A549 (cell line): Measurements from ENCODE around the gene SHANK2.

ENCODE experiments used
- CTCF ChIP-seq: fragments of >200 bp; sonication (Bioruptor Twin); formaldehyde crosslinking; IDR thresholded peaks from 3 replicates; pipeline ENCODE4 v1.5.1; 2016
- EP300 ChIP-seq, 2 experiments: fragments of >200 bp; sonication (Bioruptor Twin); formaldehyde crosslinking; IDR thresholded peaks; 2 replicates in 1 of 2; 3 replicates in 1 of 2; pipeline ENCODE4 v1.6.1; 2016 to 2017
- TF ChIP-seq, protein P1 (sequence below): fragments of 450-650 bp; IDR thresholded peaks from 2 replicates; pipeline ENCODE4 v1.6.1; 2014; ENCODE audit warnings: antibody characterized with exemption

GRCh38 chr11:71301046-71301857 is 48.9 kb upstream of the SHANK2 start:
- TF ChIP-seq, protein P1, sequence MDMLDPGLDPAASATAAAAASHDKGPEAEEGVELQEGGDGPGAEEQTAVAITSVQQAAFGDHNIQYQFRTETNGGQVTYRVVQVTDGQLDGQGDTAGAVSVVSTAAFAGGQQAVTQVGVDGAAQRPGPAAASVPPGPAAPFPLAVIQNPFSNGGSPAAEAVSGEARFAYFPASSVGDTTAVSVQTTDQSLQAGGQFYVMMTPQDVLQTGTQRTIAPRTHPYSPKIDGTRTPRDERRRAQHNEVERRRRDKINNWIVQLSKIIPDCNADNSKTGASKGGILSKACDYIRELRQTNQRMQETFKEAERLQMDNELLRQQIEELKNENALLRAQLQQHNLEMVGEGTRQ: no peak
- TF ChIP-seq CTCF: no peak
- TF ChIP-seq EP300 (IDR thresholded peaks at IDR 0.05): no peak
